GM12801 (cell line): Measurements from ENCODE around the gene FAM8A1.

Source experiments
- CTCF ChIP-seq: IDR thresholded peaks from one replicate; pipeline ENCODE4 v1.5.1; 2011; ENCODE audit warnings: control low read depth; ENCODE audit not compliant: insufficient read length; ENCODE audit errors: extremely low read depth

FAM8A1 gene

GRCh38 chr6:17653198-17653882, 53.2 kb downstream of the FAM8A1 start:
- no peak for TF ChIP-seq CTCF

- TF ChIP-seq CTCF: no peak
Measured at GRCh38 chr6:17656092-17656491, 56.0 kb downstream of the FAM8A1 start.

- TF ChIP-seq CTCF: no peak
Measured at GRCh38 chr6:17656644-17657043, 56.5 kb downstream of the FAM8A1 start.
